ENCODE data around the gene ENOSF1. TPM values are rescaled to one million over a fixed set of nuclear protein-coding genes. Genes with fewer than 3 reads are reported as not detected.
"Not testable (repeated sequence)": the region's sequence is repeated elsewhere in the genome, so short reads cannot be mapped to it uniquely, and the experiment has no call there.

ENOSF1 gene
- total RNA-seq, 1 donor from 2014 or later: 178 TPM

GRCh38 chr18:688323-688722, 24.1 kb downstream of the ENOSF1 start:
- TF ChIP-seq CTCF (IDR thresholded peaks at IDR 0.05): no peak
- Histone ChIP-seq H3K36me3 (peaks cover 15 to 38% of the 10 kb centered on the region in 2 donors), H3K27me3 (no peaks in the 10 kb centered on the region), H3K27ac (no peak overlapping the region), H3K4me1 (no peaks in the 10 kb centered on the region), H3K4me3 (no peak overlapping the region), H3K9me3 (no peaks in the 10 kb centered on the region)
- no peak for DNase-seq (ENCODE audit: low spot score in 2 of 2)
- intact Hi-C loops (cut with DNase I): no loop called here

- no peaks in the 10 kb centered on the region for H3K27me3 ChIP-seq
- DNase-seq (ENCODE audit: low spot score in 2 of 2): no peak
- no peak overlapping the region for H3K4me3 ChIP-seq
- H3K9me3 ChIP-seq: no peaks in the 10 kb centered on the region
- H3K36me3 ChIP-seq: peaks cover 8 to 50% of the 10 kb centered on the region in 2 donors
- intact Hi-C loops (cut with DNase I): no loop called here
- no peaks in the 10 kb centered on the region for H3K4me1 ChIP-seq
- H3K27ac ChIP-seq: no peak overlapping the region
- TF ChIP-seq CTCF (IDR thresholded peaks at IDR 0.05): no peak
Measured at GRCh38 chr18:686339-687111, 25.9 kb downstream of the ENOSF1 start.

- Histone ChIP-seq H3K27ac (no peak overlapping the region), H3K9me3 (no peaks in the 10 kb centered on the region), H3K4me1 (no peaks in the 10 kb centered on the region), H3K27me3 (no peaks in the 10 kb centered on the region), H3K36me3 (peaks cover 12 to 47% of the 10 kb centered on the region in 2 donors), H3K4me3 (no peak overlapping the region)
- no peak for DNase-seq (ENCODE audit: low spot score in 2 of 2)
- intact Hi-C loops (cut with DNase I): no loop called here
- TF ChIP-seq CTCF (IDR thresholded peaks at IDR 0.05): no peak
Measured at GRCh38 chr18:685438-685837, 27.0 kb downstream of the ENOSF1 start.

- Histone ChIP-seq H3K27ac (no peak overlapping the region), H3K9me3 (no peaks in the 10 kb centered on the region), H3K4me3 (no peak overlapping the region), H3K36me3 (peaks cover 16 to 50% of the 10 kb centered on the region in 2 donors), H3K27me3 (no peaks in the 10 kb centered on the region), H3K4me1 (no peaks in the 10 kb centered on the region)
- intact Hi-C loops (cut with DNase I): no loop called here
- TF ChIP-seq CTCF (IDR thresholded peaks at IDR 0.05): no peak
- DNase-seq (ENCODE audit: low spot score in 2 of 2): no peak
Measured at GRCh38 chr18:683531-683930, 28.9 kb downstream of the ENOSF1 start.

GRCh38 chr18:682833-683232, 29.6 kb downstream of the ENOSF1 start:
- Histone ChIP-seq H3K27ac (no peak overlapping the region), H3K9me3 (no peaks in the 10 kb centered on the region), H3K4me1 (no peaks in the 10 kb centered on the region), H3K4me3 (no peak overlapping the region), H3K27me3 (no peaks in the 10 kb centered on the region), H3K36me3 (peaks cover 23 to 51% of the 10 kb centered on the region in 2 donors)
- intact Hi-C loops (cut with DNase I): no loop called here
- no peak for TF ChIP-seq CTCF (IDR thresholded peaks at IDR 0.05)
- no peak for DNase-seq (ENCODE audit: low spot score in 2 of 2)

- DNase-seq (ENCODE audit: low spot score in 2 of 2); H3K27ac ChIP-seq; H3K4me3 ChIP-seq; H3K4me1 ChIP-seq; H3K27me3 ChIP-seq; intact Hi-C loops (cut with DNase I); H3K9me3 ChIP-seq: not testable (repeated sequence)
- H3K36me3 ChIP-seq: peaks cover 24 to 54% of the 10 kb centered on the region in 2 donors
Measured at GRCh38 chr18:682416-682815, 30.0 kb downstream of the ENOSF1 start.
